ENCODE results near the gene HIPK4. TPM values are rescaled to one million over a fixed set of nuclear protein-coding genes. Genes with fewer than 3 reads are reported as not detected.
"Not testable (repeated sequence)": the region's sequence is repeated elsewhere in the genome, so short reads cannot be mapped to it uniquely, and the experiment has no call there.

Gene HIPK4
- total RNA-seq, 1 experiment from 2014 or later = 0.74 TPM

DNA sequence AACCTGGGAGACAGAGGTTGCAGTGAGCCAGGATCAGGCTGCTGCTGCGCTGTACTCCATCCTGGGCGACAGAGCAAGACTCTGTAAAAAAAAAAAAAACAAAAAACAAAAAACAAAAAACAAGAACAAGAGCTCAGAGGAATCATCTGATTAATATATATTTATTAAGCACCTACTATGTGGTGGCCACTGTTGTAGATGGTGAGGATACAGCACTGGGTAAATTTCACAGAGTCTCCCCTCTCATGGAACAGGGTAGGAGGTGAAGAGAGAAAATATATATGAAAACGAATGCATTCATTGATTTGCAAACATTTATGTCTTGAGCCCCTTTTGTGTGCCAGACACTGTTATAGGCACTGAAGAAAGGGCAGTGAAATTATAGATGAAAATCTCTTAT, 41.7 kb upstream of the HIPK4 start (continued):
- TF ChIP-seq, protein P1, sequence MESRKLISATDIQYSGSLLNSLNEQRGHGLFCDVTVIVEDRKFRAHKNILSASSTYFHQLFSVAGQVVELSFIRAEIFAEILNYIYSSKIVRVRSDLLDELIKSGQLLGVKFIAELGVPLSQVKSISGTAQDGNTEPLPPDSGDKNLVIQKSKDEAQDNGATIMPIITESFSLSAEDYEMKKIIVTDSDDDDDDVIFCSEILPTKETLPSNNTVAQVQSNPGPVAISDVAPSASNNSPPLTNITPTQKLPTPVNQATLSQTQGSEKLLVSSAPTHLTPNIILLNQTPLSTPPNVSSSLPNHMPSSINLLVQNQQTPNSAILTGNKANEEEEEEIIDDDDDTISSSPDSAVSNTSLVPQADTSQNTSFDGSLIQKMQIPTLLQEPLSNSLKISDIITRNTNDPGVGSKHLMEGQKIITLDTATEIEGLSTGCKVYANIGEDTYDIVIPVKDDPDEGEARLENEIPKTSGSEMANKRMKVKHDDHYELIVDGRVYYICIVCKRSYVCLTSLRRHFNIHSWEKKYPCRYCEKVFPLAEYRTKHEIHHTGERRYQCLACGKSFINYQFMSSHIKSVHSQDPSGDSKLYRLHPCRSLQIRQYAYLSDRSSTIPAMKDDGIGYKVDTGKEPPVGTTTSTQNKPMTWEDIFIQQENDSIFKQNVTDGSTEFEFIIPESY (IDR thresholded peaks at IDR 0.05; ENCODE audit: extremely low read depth, insufficient replicate concordance, low read length) = no peak
- TF ChIP-seq JUND (IDR thresholded peaks at IDR 0.05) (no peak), YY1 (IDR thresholded peaks at IDR 0.05; ENCODE audit: extremely low read depth, insufficient replicate concordance, low read depth, low read length) (no peak), EZH2phosphoT487 (IDR thresholded peaks at IDR 0.05; ENCODE audit: borderline replicate concordance) (no peak), FOSL1 (IDR thresholded peaks at IDR 0.05; ENCODE audit: low read depth) (no peak), CBX3 (IDR thresholded peaks at IDR 0.05; ENCODE audit: low read depth) (no peak)
- TF ChIP-seq, protein P2, sequence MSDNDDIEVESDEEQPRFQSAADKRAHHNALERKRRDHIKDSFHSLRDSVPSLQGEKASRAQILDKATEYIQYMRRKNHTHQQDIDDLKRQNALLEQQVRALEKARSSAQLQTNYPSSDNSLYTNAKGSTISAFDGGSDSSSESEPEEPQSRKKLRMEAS (IDR thresholded peaks at IDR 0.05) = no peak

DNA sequence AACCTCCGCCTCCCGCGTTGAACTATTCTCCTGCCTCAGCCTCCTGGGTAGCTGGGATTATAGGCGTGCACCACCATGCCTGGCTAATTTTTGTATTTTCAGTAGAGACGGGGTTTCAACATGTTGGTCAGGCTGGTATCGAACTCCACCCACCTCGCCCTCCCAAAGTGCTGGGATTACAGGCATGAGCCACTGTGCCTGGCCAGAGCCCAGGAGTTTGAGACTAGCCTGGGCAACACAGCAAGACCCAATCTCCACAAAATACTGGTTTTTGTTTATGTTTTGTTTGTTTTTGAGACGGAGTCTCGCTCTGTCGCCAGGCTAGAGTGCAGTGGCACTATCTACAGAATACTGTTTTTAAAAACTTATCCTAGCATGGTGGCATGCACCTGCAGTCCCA, 40.3 kb upstream of the HIPK4 start:
- intact Hi-C loops (cut with micrococcal nuclease); H3K27ac ChIP-seq (ENCODE audit: low read depth, low read length); H3K4me3 ChIP-seq (replicated peaks in 1 of 2; ENCODE audit: low read depth in 1 of 2, low read length in 2 of 2); BruUV-seq (replicated peaks); DNase-seq (ENCODE audit: low read depth, low spot score); H3K79me2 ChIP-seq (ENCODE audit: insufficient read depth, low read length); H3K9me2 ChIP-seq (ENCODE audit: insufficient read depth); H3K4me2 ChIP-seq (ENCODE audit: low read length); H3K9me3 ChIP-seq (ENCODE audit: control insufficient read depth in 1 of 2, insufficient read depth in 1 of 2, low read depth in 1 of 2, low read length in 2 of 2); H3K27me3 ChIP-seq (ENCODE audit: insufficient read depth, low read length); H2AFZ ChIP-seq (ENCODE audit: low read depth, low read length, poor library complexity, severe bottlenecking); RAD21 ChIA-PET (ENCODE audit: low non-redundant PET in 1 of 2, low total read pairs in 2 of 2, uncharacterized antibody in 2 of 2, unreplicated experiment in 2 of 2); ATAC-seq; H3K36me3 ChIP-seq (ENCODE audit: control insufficient read depth in 1 of 2, insufficient read depth in 2 of 2, low read length in 2 of 2); POLR2A ChIA-PET; H4K20me1 ChIP-seq (ENCODE audit: insufficient read depth); H3K9ac ChIP-seq (ENCODE audit: low read length): not testable (repeated sequence)
- peaks cover 31 to 52% of the 10 kb centered on the region in 2 experiments for H3K4me1 ChIP-seq (ENCODE audit: control insufficient read depth in 1 of 2, insufficient read depth in 2 of 2, low read length in 2 of 2)
- CTCF ChIA-PET = interaction anchor here (1.5 to 1.9 kb wide), 2 partner anchors 10 to 34 kb away, joined by 5 read pairs; no protein-coding TSS in a partner anchor

DNA sequence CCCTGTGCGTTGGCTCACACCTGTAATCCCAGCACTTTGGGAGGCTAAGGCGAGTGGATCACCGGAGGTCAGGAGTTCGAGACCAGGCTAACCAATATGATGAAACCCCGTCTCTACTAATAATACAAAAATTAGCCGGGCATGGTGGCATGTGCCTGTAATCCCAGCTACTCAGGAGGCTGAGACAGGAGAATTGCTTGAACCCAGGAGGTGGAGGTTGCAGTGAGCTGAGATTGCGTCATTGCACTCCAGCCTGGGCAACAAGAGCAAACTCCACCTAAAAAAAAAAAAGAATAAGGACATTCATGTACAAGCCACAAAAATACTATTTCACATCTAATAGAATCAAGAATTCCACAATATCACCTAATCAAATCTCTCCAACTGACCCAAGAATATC, 38.2 kb upstream of the HIPK4 start:
- H3K4me2 ChIP-seq (ENCODE audit: low read length); H3K36me3 ChIP-seq (ENCODE audit: control insufficient read depth in 1 of 2, insufficient read depth in 2 of 2, low read length in 2 of 2); H3K9ac ChIP-seq (ENCODE audit: low read length); CTCF ChIA-PET; H3K9me2 ChIP-seq (ENCODE audit: insufficient read depth); H3K9me3 ChIP-seq (ENCODE audit: control insufficient read depth in 1 of 2, insufficient read depth in 1 of 2, low read depth in 1 of 2, low read length in 2 of 2); ATAC-seq; H3K27ac ChIP-seq (ENCODE audit: low read depth, low read length); intact Hi-C loops (cut with micrococcal nuclease); RAD21 ChIA-PET (ENCODE audit: low non-redundant PET in 1 of 2, low total read pairs in 2 of 2, uncharacterized antibody in 2 of 2, unreplicated experiment in 2 of 2); DNase-seq (ENCODE audit: low read depth, low spot score); H2AFZ ChIP-seq (ENCODE audit: low read depth, low read length, poor library complexity, severe bottlenecking); BruUV-seq (replicated peaks); POLR2A ChIA-PET; H4K20me1 ChIP-seq (ENCODE audit: insufficient read depth); H3K27me3 ChIP-seq (ENCODE audit: insufficient read depth, low read length); H3K4me3 ChIP-seq (replicated peaks in 1 of 2; ENCODE audit: low read depth in 1 of 2, low read length in 2 of 2): not testable (repeated sequence)
- peaks cover 29 to 47% of the 10 kb centered on the region in 2 experiments for H3K4me1 ChIP-seq (ENCODE audit: control insufficient read depth in 1 of 2, insufficient read depth in 2 of 2, low read length in 2 of 2)
- peaks cover 21% of the 10 kb centered on the region for H3K79me2 ChIP-seq (ENCODE audit: insufficient read depth, low read length)

All from HCT116 (cell line).